Caco-2 (cell line): ENCODE measurements around the gene SKA3. TPM values are rescaled to one million over a fixed set of nuclear protein-coding genes. Genes with fewer than 3 reads are reported as not detected.
"Not testable (repeated sequence)": the region's sequence is repeated elsewhere in the genome, so short reads cannot be mapped to it uniquely, and the experiment has no call there.

Source experiments
- BruUV-seq: library from RNA; stranded (reverse); fragments of 400-500 nt; replicated peaks from 2 replicates; lab custom pipeline; 2021; lab: Mats Ljungman, UMichigan
- CTCF ChIA-PET: fragments of 300-600 bp; sonication (Branson Sonifier 250); formaldehyde crosslinking; loops from one replicate; lab custom pipeline; 2022; ENCODE audit warnings: antibody characterized with exemption; lab: Charles Lee
- POLR2A ChIA-PET: fragments of 300-600 bp; sonication (Branson Sonifier 250); formaldehyde crosslinking; loops from one replicate; lab custom pipeline; 2022; ENCODE audit warnings: antibody characterized with exemption; lab: Charles Lee
- DNase-seq, 2 experiments: peaks; one replicate each; pipeline versions ENCODE4 v3.0.0 to v3.0.0-alpha.2; 2020 to 2022
- H3K27me3 ChIP-seq: replicated peaks from 2 replicates; pipeline ENCODE4 v1.6.0; 2011; ENCODE audit warnings: low read length; ENCODE audit not compliant: control insufficient read depth, insufficient read depth
- H3K36me3 ChIP-seq: 2 replicates; pipeline ENCODE4 v1.5.1; 2011; ENCODE audit warnings: low read length; ENCODE audit not compliant: control insufficient read depth, insufficient read depth
- H3K4me1 ChIP-seq: fragments of 250-450 bp; sonication (Bioruptor Pico); 2 replicates; pipeline ENCODE4 v1.5.1; 2020; ENCODE audit warnings: mild to moderate bottlenecking
- H3K4me3 ChIP-seq: 2 replicates; pipeline ENCODE4 v1.5.1; 2011; ENCODE audit warnings: low read depth, mild to moderate bottlenecking, control low read depth, low read length
- H3K9me3 ChIP-seq: fragments of 250-450 bp; sonication (Bioruptor Pico); 2 replicates; pipeline ENCODE4 v1.5.1; 2020; ENCODE audit warnings: mild to moderate bottlenecking, moderate library complexity
- H3K27ac Mint-ChIP-seq: one replicate; pipeline ENCODE4 v1.8.0; 2022; ENCODE audit warnings: mixed read lengths; ENCODE audit not compliant: unreplicated experiment
- H3K27me3 Mint-ChIP-seq: one replicate; pipeline ENCODE4 v1.8.0; 2022; ENCODE audit warnings: mixed read lengths; ENCODE audit not compliant: insufficient read depth, unreplicated experiment
- H3K36me3 Mint-ChIP-seq: one replicate; pipeline ENCODE4 v1.8.0; 2022; ENCODE audit warnings: mild to moderate bottlenecking, mixed read lengths; ENCODE audit not compliant: insufficient read depth, unreplicated experiment
- H3K4me1 Mint-ChIP-seq: one replicate; pipeline ENCODE4 v1.8.0; 2022; ENCODE audit warnings: low read depth, mixed read lengths; ENCODE audit not compliant: unreplicated experiment
- H3K4me3 Mint-ChIP-seq: one replicate; pipeline ENCODE4 v1.8.0; 2022; ENCODE audit warnings: mild to moderate bottlenecking, moderate library complexity, mixed read lengths; ENCODE audit not compliant: unreplicated experiment
- H3K9me3 Mint-ChIP-seq: one replicate; pipeline ENCODE4 v1.8.0; 2022; ENCODE audit warnings: mixed read lengths; ENCODE audit not compliant: unreplicated experiment
- intact Hi-C: fragments of 100-400 bp; cut with micrococcal nuclease; formaldehyde crosslinking; loops from one replicate; pipeline ENCODE4 v1.10.0; 2022; ENCODE audit not compliant: unreplicated experiment
- total RNA-seq: library from RNA; stranded (reverse); gene quantifications from 2 replicates; pipeline ENCODE4 v1.2.3, GENCODE V29; 2022
- TF ChIP-seq, protein P1 (sequence below), 2 experiments: fragments of 200-600 bp in 1 of 2; IDR thresholded peaks; 1 replicate in 1 of 2; 2 replicates in 1 of 2; pipeline versions ENCODE4 v1.5.1 to v1.8.0; 2011 to 2022; ENCODE audit warnings: antibody characterized with exemption in 1 of 2, control low read depth in 1 of 2, inconsistent platforms in 1 of 2, low read depth in 1 of 2, low read length in 1 of 2, mild to moderate bottlenecking in 1 of 2, moderate library complexity in 1 of 2; ENCODE audit not compliant: insufficient read depth in 1 of 2, severe bottlenecking in 1 of 2, unreplicated experiment in 1 of 2

The SKA3 gene
- total RNA-seq, 1 experiment from 2014 or later = 37.5 TPM

DNA sequence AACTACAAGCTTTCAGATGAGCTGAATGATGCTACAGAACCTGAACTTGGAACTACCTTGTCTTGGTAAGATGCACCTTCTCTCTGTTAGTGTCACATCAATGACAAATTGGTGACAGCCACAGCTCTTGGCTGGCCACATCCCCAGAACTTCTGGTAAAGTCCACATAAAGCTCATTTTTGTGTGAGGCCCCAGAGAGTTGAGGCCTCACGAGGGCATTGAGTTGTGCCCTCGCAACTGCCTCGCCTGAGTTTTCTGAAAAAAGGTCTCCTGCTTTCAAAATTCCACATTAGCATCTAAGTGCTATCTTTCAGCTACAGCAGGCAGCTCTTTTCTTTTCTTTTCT lies 42.7 kb upstream of the SKA3 start:
- H3K9me3 ChIP-seq = no peaks in the 10 kb centered on the region
- no peaks in the 10 kb centered on the region for H3K4me1 ChIP-seq
- H3K27me3 Mint-ChIP-seq = peaks cover 13% of the 10 kb centered on the region
- H3K9me3 Mint-ChIP-seq = peaks cover 14% of the 10 kb centered on the region
- H3K36me3 ChIP-seq = no peaks in the 10 kb centered on the region
- H3K27me3 ChIP-seq = no peaks in the 10 kb centered on the region
- ChIA-PET POLR2A (no interaction called here), CTCF (no interaction called here)
- intact Hi-C loops = no loop called here
- H3K36me3 Mint-ChIP-seq = no peaks in the 10 kb centered on the region
- no peak for DNase-seq
- TF ChIP-seq, protein P1, sequence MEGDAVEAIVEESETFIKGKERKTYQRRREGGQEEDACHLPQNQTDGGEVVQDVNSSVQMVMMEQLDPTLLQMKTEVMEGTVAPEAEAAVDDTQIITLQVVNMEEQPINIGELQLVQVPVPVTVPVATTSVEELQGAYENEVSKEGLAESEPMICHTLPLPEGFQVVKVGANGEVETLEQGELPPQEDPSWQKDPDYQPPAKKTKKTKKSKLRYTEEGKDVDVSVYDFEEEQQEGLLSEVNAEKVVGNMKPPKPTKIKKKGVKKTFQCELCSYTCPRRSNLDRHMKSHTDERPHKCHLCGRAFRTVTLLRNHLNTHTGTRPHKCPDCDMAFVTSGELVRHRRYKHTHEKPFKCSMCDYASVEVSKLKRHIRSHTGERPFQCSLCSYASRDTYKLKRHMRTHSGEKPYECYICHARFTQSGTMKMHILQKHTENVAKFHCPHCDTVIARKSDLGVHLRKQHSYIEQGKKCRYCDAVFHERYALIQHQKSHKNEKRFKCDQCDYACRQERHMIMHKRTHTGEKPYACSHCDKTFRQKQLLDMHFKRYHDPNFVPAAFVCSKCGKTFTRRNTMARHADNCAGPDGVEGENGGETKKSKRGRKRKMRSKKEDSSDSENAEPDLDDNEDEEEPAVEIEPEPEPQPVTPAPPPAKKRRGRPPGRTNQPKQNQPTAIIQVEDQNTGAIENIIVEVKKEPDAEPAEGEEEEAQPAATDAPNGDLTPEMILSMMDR (IDR thresholded peaks at IDR 0.05; ENCODE audit: insufficient read depth in 1 of 2, low read depth in 1 of 2, low read length in 1 of 2, severe bottlenecking in 1 of 2, unreplicated experiment in 1 of 2) = no peak
- BruUV-seq = no TSS peak
- no peaks in the 10 kb centered on the region for H3K4me1 Mint-ChIP-seq
- no peak overlapping the region for H3K27ac Mint-ChIP-seq
- no peak overlapping the region for H3K4me3 Mint-ChIP-seq
- H3K4me3 ChIP-seq = no peak overlapping the region

DNA sequence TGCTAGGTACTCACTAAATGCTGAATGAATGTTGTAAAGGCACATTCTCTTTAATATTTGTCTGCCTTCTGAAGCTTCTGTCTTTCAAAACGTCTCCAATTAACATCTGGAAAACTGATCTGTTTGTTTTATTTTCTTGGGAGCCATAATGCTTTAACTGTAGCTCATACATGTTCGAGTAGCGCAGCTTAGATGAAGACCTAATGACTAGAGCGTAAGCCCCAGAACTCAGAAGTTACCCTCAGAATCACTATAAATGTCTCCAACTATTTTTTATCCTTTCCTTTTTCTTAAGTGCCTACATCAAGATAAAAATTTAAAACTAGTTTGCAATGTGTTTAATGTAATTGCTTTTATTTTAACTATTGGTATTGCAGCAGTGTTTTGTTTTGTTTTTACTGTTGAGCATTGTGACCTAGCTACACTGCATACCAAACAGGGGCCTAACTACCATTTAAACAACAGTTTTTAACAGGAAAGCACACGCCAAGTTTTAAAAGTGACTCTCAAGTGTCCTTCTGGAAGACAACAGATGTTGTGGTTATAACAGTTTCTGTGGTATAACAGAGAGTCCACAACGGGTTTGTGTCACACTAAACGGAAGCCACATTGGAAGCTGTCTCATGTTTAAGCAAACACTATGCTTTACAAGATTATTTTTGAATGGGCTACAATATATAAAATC lies 42.1 kb upstream of the SKA3 start:
- Mint-ChIP-seq H3K4me3 (no peak overlapping the region), H3K27ac (no peak overlapping the region), H3K4me1 (no peaks in the 10 kb centered on the region), H3K36me3 (no peaks in the 10 kb centered on the region), H3K9me3 (peaks cover 14% of the 10 kb centered on the region), H3K27me3 (peaks cover 16% of the 10 kb centered on the region)
- ChIA-PET POLR2A (no interaction called here), CTCF (no interaction called here)
- no peaks in the 10 kb centered on the region for H3K36me3 ChIP-seq
- no peaks in the 10 kb centered on the region for H3K9me3 ChIP-seq
- no TSS peak for BruUV-seq
- H3K4me3 ChIP-seq = no peak overlapping the region
- no peaks in the 10 kb centered on the region for H3K27me3 ChIP-seq
- DNase-seq = no peak
- intact Hi-C loops = no loop called here
- TF ChIP-seq, protein P1 (IDR thresholded peaks at IDR 0.05; ENCODE audit: insufficient read depth in 1 of 2, low read depth in 1 of 2, low read length in 1 of 2, severe bottlenecking in 1 of 2, unreplicated experiment in 1 of 2) = no peak
- H3K4me1 ChIP-seq = no peaks in the 10 kb centered on the region

DNA sequence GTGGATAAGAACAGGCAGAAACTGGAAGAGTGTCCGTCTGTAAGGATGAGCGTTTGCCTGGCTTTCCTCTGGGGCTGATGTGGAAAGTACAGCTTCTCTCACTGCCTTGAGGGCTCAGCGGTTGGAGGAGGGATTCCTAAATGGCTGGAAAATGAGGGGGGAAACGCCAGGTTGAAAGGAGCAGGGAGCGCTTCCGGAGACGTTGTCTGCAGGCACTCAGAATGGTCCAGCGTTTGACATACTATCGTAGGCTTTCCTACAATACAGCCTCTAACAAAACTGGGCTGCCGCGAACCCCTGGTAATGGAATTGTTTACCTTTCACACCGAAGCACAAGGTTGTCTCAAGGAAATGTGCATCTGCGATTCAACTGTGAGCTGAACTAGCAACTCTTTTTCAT lies 40.0 kb upstream of the SKA3 start:
- Mint-ChIP-seq H3K27me3 (peaks cover 16% of the 10 kb centered on the region), H3K9me3 (peaks cover 23% of the 10 kb centered on the region), H3K4me1 (no peaks in the 10 kb centered on the region), H3K36me3 (no peaks in the 10 kb centered on the region), H3K4me3 (no peak overlapping the region), H3K27ac (no peak overlapping the region)
- H3K4me3 ChIP-seq = no peak overlapping the region
- ChIA-PET CTCF (no interaction called here), POLR2A (no interaction called here)
- TF ChIP-seq, protein P1 (IDR thresholded peaks at IDR 0.05; ENCODE audit: insufficient read depth in 1 of 2, low read depth in 1 of 2, low read length in 1 of 2, severe bottlenecking in 1 of 2, unreplicated experiment in 1 of 2) = no peak
- H3K9me3 ChIP-seq = peaks cover 7% of the 10 kb centered on the region
- no peaks in the 10 kb centered on the region for H3K36me3 ChIP-seq
- no peak for DNase-seq
- H3K4me1 ChIP-seq = no peaks in the 10 kb centered on the region
- no TSS peak for BruUV-seq
- no peaks in the 10 kb centered on the region for H3K27me3 ChIP-seq
- intact Hi-C loops = no loop called here

DNA sequence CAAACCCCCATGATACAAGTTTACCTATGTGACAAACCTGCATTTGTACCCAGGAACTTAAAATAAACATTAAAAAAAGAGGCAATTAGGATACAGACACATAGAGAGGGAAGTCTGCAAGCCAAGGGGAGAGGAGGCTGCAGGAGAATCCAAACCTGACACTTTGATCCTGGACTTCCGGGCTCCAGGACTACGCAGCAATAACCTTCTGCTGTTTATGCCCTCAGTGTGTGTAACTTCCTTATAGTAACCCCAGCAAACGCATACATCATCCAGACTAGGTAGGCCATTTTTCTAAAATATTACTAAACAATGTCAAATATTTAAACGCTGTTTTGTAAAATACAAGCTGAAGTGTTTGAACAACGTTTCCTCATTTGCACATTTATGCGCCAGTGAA lies 39.1 kb upstream of the SKA3 start:
- H3K27me3 ChIP-seq, H3K36me3 ChIP-seq, H3K4me1 Mint-ChIP-seq, DNase-seq, intact Hi-C loops, POLR2A ChIA-PET, H3K4me3 Mint-ChIP-seq, CTCF ChIA-PET, H3K4me3 ChIP-seq, BruUV-seq, H3K36me3 Mint-ChIP-seq, H3K9me3 ChIP-seq, H3K4me1 ChIP-seq, H3K27ac Mint-ChIP-seq: not testable (repeated sequence)
- H3K27me3 Mint-ChIP-seq = peaks cover 16% of the 10 kb centered on the region
- H3K9me3 Mint-ChIP-seq = peaks cover 24% of the 10 kb centered on the region
